ENCODE results near the gene EIF4G1.

The EIF4G1 gene

DNA sequence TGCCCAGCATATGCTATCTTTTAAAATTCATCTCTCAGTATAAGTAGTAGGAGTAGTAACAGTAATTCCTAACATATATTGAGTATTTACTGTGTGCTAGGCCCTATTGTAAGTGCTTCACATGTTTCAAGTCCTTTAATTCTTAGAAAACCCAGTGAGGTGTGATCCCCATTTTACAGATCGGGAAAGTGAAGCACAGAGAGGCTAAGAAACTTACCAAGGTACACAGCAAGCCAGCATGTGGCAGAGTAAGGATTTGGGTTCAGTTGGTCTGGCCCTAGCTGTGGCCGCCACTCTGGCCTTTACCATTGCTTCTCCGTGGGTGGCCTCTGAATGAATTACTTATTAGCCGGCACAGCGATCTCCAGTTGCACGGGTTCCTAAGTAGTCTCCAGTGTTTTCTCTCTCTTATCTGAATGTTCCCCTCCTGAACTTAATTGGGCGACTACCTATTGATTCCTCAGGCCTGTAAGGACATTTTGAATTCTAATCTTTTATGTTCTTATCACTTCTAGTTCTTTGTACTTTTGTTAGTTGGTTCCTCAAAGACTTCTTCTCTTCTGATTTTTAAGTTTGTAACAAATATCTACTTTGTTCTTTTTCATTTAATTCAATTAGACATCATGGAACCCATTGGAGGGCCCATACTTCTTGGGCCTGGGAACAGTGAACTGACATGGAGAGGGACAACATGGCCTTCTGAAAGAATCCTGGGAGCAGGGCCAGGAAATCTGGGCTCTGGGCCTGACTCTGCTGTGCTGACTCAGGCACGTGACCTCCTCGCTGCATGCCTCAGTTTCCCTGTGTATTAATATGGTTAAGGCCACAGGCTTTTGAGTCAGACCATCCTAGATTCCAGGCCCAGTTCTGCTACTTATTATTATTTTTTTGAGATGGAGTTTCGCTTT lies 35.4 kb downstream of the EIF4G1 start:
- Histone ChIP-seq H3K4me2 (ENCODE audit: low read length, poor library complexity, severe bottlenecking) (no peak overlapping the region), H2BK12ac (ENCODE audit: low read length in 2 of 2) (no peak overlapping the region), H3K27me3 (ENCODE audit: control insufficient read depth in 1 of 2, insufficient read depth in 1 of 2, low read length in 2 of 2) (no peaks in the 10 kb centered on the region), H4K91ac (ENCODE audit: low read length) (no peak overlapping the region), H3K9ac (ENCODE audit: low read length) (no peak overlapping the region), H3K4me3 (ENCODE audit: insufficient read depth in 1 of 2, low read depth in 1 of 2, low read length in 2 of 2) (no peak overlapping the region), H2BK15ac (ENCODE audit: low read depth, poor library complexity, severe bottlenecking) (no peak overlapping the region), H3K79me1 (replicated peaks; ENCODE audit: low read length, poor library complexity, severe bottlenecking) (peaks cover 5% of the 10 kb centered on the region), H3K27ac (ENCODE audit: low read length, poor library complexity, severe bottlenecking) (no peak overlapping the region), H3K14ac (ENCODE audit: low read length in 2 of 2) (no peak overlapping the region), H2AK5ac (ENCODE audit: low read length, severe bottlenecking) (no peak overlapping the region), H2AFZ (ENCODE audit: low read depth, low read length) (no peak overlapping the region), H2BK120ac (ENCODE audit: low read depth, low read length) (no peak overlapping the region), H2BK5ac (ENCODE audit: low read depth, low read length, poor library complexity, severe bottlenecking) (no peak overlapping the region), H3K9me3 (ENCODE audit: control insufficient read depth, low read length) (no peaks in the 10 kb centered on the region), H3K4me1 (ENCODE audit: control insufficient read depth, insufficient read depth, low read depth, low read length) (peaks cover 52% of the 10 kb centered on the region), H3K23ac (ENCODE audit: low read length in 2 of 2) (no peak overlapping the region), H3K18ac (ENCODE audit: low read depth in 1 of 2, low read length in 2 of 2) (no peak overlapping the region), H3K36me3 (ENCODE audit: control insufficient read depth in 1 of 2, insufficient read depth in 2 of 2, low read depth in 1 of 2, low read length in 2 of 2) (peaks cover 22 to 44% of the 10 kb centered on the region in 2 experiments), H3K4ac (ENCODE audit: low read depth in 1 of 2, low read length in 2 of 2) (no peak overlapping the region), H4K8ac (ENCODE audit: low read length) (no peak overlapping the region)
- DNase-seq = no peak
- 94% methylated on average over 9 of the region's 10 CpGs for WGBS

GRCh38 chr3:184350618-184351017 lies 36.2 kb downstream of the EIF4G1 start:
- Histone ChIP-seq H2AFZ (ENCODE audit: low read depth, low read length) (no peak overlapping the region), H3K4me1 (ENCODE audit: control insufficient read depth, insufficient read depth, low read depth, low read length) (peaks cover 46% of the 10 kb centered on the region), H3K9ac (ENCODE audit: low read length) (no peak overlapping the region), H2BK120ac (ENCODE audit: low read depth, low read length) (no peak overlapping the region), H3K23ac (ENCODE audit: low read length in 2 of 2) (no peak overlapping the region), H3K14ac (ENCODE audit: low read length in 2 of 2) (no peak overlapping the region), H2AK5ac (ENCODE audit: low read length, severe bottlenecking) (no peak overlapping the region), H3K36me3 (ENCODE audit: control insufficient read depth in 1 of 2, insufficient read depth in 2 of 2, low read depth in 1 of 2, low read length in 2 of 2) (peaks cover 27 to 49% of the 10 kb centered on the region in 2 experiments), H2BK5ac (ENCODE audit: low read depth, low read length, poor library complexity, severe bottlenecking) (no peak overlapping the region), H3K18ac (ENCODE audit: low read depth in 1 of 2, low read length in 2 of 2) (no peak overlapping the region), H2BK15ac (ENCODE audit: low read depth, poor library complexity, severe bottlenecking) (no peak overlapping the region), H3K4me2 (ENCODE audit: low read length, poor library complexity, severe bottlenecking) (no peak overlapping the region), H3K4me3 (ENCODE audit: insufficient read depth in 1 of 2, low read depth in 1 of 2, low read length in 2 of 2) (no peak overlapping the region), H3K27me3 (ENCODE audit: control insufficient read depth in 1 of 2, insufficient read depth in 1 of 2, low read length in 2 of 2) (no peaks in the 10 kb centered on the region), H4K91ac (ENCODE audit: low read length) (no peak overlapping the region), H3K4ac (ENCODE audit: low read depth in 1 of 2, low read length in 2 of 2) (no peak overlapping the region), H3K27ac (ENCODE audit: low read length, poor library complexity, severe bottlenecking) (no peak overlapping the region), H2BK12ac (ENCODE audit: low read length in 2 of 2) (no peak overlapping the region), H3K9me3 (ENCODE audit: control insufficient read depth, low read length) (no peaks in the 10 kb centered on the region), H4K8ac (ENCODE audit: low read length) (no peak overlapping the region), H3K79me1 (replicated peaks; ENCODE audit: low read length, poor library complexity, severe bottlenecking) (peaks cover 5% of the 10 kb centered on the region)
- no peak for DNase-seq
- 92% methylated on average over 6 of the region's 6 CpGs for WGBS

DNA sequence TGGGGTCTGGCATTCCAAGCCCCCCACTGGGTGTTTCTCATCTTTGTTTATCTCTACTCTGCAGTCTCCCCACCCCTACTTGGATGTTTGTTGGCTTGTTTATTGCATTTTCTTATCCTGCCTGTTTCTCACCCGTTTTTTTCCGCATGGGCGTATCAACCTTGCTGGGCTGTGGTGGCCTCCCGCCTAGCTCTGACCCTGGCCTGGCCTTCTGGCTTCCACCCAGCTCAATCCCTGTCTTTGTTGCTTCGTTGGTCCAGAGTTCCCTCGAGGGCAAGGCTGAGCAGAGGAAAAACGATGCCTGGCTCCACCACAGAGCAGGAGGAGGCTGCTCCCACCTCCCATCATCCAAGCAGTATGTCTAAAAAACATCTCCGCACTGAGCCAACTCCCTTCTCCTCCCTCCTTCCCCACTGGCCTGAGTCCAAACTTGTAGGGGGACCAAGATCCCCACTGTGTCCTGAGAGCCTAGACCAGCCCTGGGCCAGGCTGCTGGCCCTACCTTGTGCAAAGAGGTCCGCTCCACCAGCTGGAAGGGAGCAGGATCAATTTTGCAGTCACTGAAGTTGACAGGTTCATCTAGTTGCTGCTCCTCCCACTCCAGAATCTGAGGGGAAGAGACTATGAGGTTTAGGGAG lies 37.2 kb downstream of the EIF4G1 start:
- Histone ChIP-seq H2BK15ac (ENCODE audit: low read depth, poor library complexity, severe bottlenecking) (no peak overlapping the region), H2BK120ac (ENCODE audit: low read depth, low read length) (no peak overlapping the region), H2AFZ (ENCODE audit: low read depth, low read length) (no peak overlapping the region), H3K4me3 (ENCODE audit: insufficient read depth in 1 of 2, low read depth in 1 of 2, low read length in 2 of 2) (no peak overlapping the region), H4K91ac (ENCODE audit: low read length) (no peak overlapping the region), H3K18ac (ENCODE audit: low read depth in 1 of 2, low read length in 2 of 2) (no peak overlapping the region), H3K9me3 (ENCODE audit: control insufficient read depth, low read length) (no peaks in the 10 kb centered on the region), H2BK12ac (ENCODE audit: low read length in 2 of 2) (no peak overlapping the region), H3K9ac (ENCODE audit: low read length) (no peak overlapping the region), H2BK5ac (ENCODE audit: low read depth, low read length, poor library complexity, severe bottlenecking) (no peak overlapping the region), H3K14ac (ENCODE audit: low read length in 2 of 2) (no peak overlapping the region), H3K4me2 (ENCODE audit: low read length, poor library complexity, severe bottlenecking) (peak overlapping the region; percentile 8), H3K36me3 (ENCODE audit: control insufficient read depth in 1 of 2, insufficient read depth in 2 of 2, low read depth in 1 of 2, low read length in 2 of 2) (peaks cover 26 to 48% of the 10 kb centered on the region in 2 experiments), H2AK5ac (ENCODE audit: low read length, severe bottlenecking) (peak overlapping the region; percentile 47), H3K4ac (ENCODE audit: low read depth in 1 of 2, low read length in 2 of 2) (no peak overlapping the region), H4K8ac (ENCODE audit: low read length) (no peak overlapping the region), H3K27me3 (ENCODE audit: control insufficient read depth in 1 of 2, insufficient read depth in 1 of 2, low read length in 2 of 2) (no peaks in the 10 kb centered on the region), H3K27ac (ENCODE audit: low read length, poor library complexity, severe bottlenecking) (no peak overlapping the region), H3K79me1 (replicated peaks; ENCODE audit: low read length, poor library complexity, severe bottlenecking) (peaks cover 3% of the 10 kb centered on the region), H3K23ac (ENCODE audit: low read length in 2 of 2) (no peak overlapping the region), H3K4me1 (ENCODE audit: control insufficient read depth, insufficient read depth, low read depth, low read length) (peaks cover 39% of the 10 kb centered on the region)
- no peak for DNase-seq
- 52% methylated on average over 9 of the region's 9 CpGs for WGBS

DNA sequence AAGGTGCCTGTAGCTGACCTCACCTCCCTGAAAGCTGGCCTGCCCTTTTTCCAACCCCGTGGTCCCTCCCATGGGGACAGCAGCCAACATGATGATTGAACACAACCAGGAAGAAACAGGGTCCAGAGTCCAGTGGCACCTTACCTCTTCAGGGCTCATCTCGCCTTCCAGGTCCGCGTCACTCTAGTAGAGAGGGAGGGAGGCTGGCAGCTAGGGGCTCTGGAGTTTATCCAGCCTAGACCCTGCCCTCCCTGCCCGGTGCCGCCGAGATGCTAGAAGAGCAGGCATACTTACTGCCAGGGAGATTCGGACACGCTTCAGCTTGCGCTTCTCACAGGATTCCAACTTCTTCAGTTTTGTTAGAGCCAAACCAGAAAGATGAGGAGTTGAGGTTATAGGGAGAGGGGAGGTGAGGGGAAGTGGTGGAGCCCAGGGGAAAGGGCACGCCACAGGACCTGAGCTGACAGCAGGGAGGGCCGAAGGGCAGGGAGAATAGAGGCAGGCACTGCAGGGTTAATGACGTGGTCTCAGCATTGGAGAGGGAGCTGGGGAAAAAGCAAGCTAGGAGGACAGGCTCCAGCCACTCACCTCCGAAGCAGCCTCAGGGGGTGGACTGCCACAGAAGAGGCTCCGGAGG lies 37.9 kb downstream of the EIF4G1 start:
- no peak for DNase-seq
- Histone ChIP-seq H3K14ac (ENCODE audit: low read length in 2 of 2) (no peak overlapping the region), H2AFZ (ENCODE audit: low read depth, low read length) (no peak overlapping the region), H3K4me1 (ENCODE audit: control insufficient read depth, insufficient read depth, low read depth, low read length) (peaks cover 36% of the 10 kb centered on the region), H3K9me3 (ENCODE audit: control insufficient read depth, low read length) (no peaks in the 10 kb centered on the region), H2BK12ac (ENCODE audit: low read length in 2 of 2) (no peak overlapping the region), H3K27me3 (ENCODE audit: control insufficient read depth in 1 of 2, insufficient read depth in 1 of 2, low read length in 2 of 2) (no peaks in the 10 kb centered on the region), H3K18ac (ENCODE audit: low read depth in 1 of 2, low read length in 2 of 2) (no peak overlapping the region), H2BK15ac (ENCODE audit: low read depth, poor library complexity, severe bottlenecking) (no peak overlapping the region), H4K91ac (ENCODE audit: low read length) (no peak overlapping the region), H3K4me2 (ENCODE audit: low read length, poor library complexity, severe bottlenecking) (no peak overlapping the region), H2BK120ac (ENCODE audit: low read depth, low read length) (no peak overlapping the region), H2AK5ac (ENCODE audit: low read length, severe bottlenecking) (peak overlapping the region; percentile 47), H3K27ac (ENCODE audit: low read length, poor library complexity, severe bottlenecking) (no peak overlapping the region), H3K4me3 (ENCODE audit: insufficient read depth in 1 of 2, low read depth in 1 of 2, low read length in 2 of 2) (no peak overlapping the region), H2BK5ac (ENCODE audit: low read depth, low read length, poor library complexity, severe bottlenecking) (no peak overlapping the region), H3K4ac (ENCODE audit: low read depth in 1 of 2, low read length in 2 of 2) (no peak overlapping the region), H3K36me3 (ENCODE audit: control insufficient read depth in 1 of 2, insufficient read depth in 2 of 2, low read depth in 1 of 2, low read length in 2 of 2) (peaks cover 26 to 52% of the 10 kb centered on the region in 2 experiments), H3K79me1 (replicated peaks; ENCODE audit: low read length, poor library complexity, severe bottlenecking) (peaks cover 3% of the 10 kb centered on the region), H3K23ac (ENCODE audit: low read length in 2 of 2) (no peak overlapping the region), H3K9ac (ENCODE audit: low read length) (no peak overlapping the region), H4K8ac (ENCODE audit: low read length) (no peak overlapping the region)
- WGBS = 94% methylated on average over 15 of the region's 15 CpGs

Data from mesenchymal stem cell (in vitro differentiated cells and primary cell).